ENCODE data around the gene SMPD1.
"Not testable (repeated sequence)": the region's sequence is repeated elsewhere in the genome, so short reads cannot be mapped to it uniquely, and the experiment has no call there.

SMPD1 gene

GRCh38 chr11:6390718-6391469 lies 620 bp downstream of the SMPD1 start:
- no peak for DNase-seq

GRCh38 chr11:6391537-6392134 lies 1.4 kb downstream of the SMPD1 start:
- no peak for DNase-seq

- not testable (repeated sequence) for DNase-seq
These were observed 2.0 kb downstream of the SMPD1 start for GRCh38 chr11:6392251-6392650.

GRCh38 chr11:6393989-6394670 lies 3.9 kb downstream of the SMPD1 start:
- DNase-seq = no peak

- DNase-seq = no peak
These were observed 5.3 kb downstream of the SMPD1 start for GRCh38 chr11:6395470-6396060.

- DNase-seq = no peak
These were observed 6.9 kb downstream of the SMPD1 start for GRCh38 chr11:6397156-6397555.

- DNase-seq = no peak
These were observed 7.4 kb downstream of the SMPD1 start for GRCh38 chr11:6397636-6398035.

- DNase-seq = no peak
These were observed 10.4 kb downstream of the SMPD1 start for GRCh38 chr11:6400431-6401345.

- no peak for DNase-seq
These were observed 11.2 kb downstream of the SMPD1 start for GRCh38 chr11:6401464-6401863.

GRCh38 chr11:6402061-6402470 lies 11.8 kb downstream of the SMPD1 start:
- no peak for DNase-seq

GRCh38 chr11:6402561-6402981 lies 12.3 kb downstream of the SMPD1 start:
- peak; percentile 33 for DNase-seq

- DNase-seq = no peak
These were observed 13.3 kb downstream of the SMPD1 start for GRCh38 chr11:6403539-6403938.

- DNase-seq = no peak
These were observed 14.2 kb downstream of the SMPD1 start for GRCh38 chr11:6404342-6405051.

GRCh38 chr11:6405052-6405667 lies 14.9 kb downstream of the SMPD1 start:
- DNase-seq = no peak

GRCh38 chr11:6405846-6406245 lies 15.6 kb downstream of the SMPD1 start:
- no peak for DNase-seq

- no peak for DNase-seq
These were observed 16.1 kb downstream of the SMPD1 start for GRCh38 chr11:6406370-6406769.

GRCh38 chr11:6410695-6411430 lies 20.6 kb downstream of the SMPD1 start:
- no peak for DNase-seq

- DNase-seq = no peak
These were observed 21.3 kb downstream of the SMPD1 start for GRCh38 chr11:6411594-6412031.

- DNase-seq = peak; percentile 58
These were observed 23.5 kb downstream of the SMPD1 start for GRCh38 chr11:6413791-6414201.

- DNase-seq = no peak
These were observed 24.6 kb downstream of the SMPD1 start for GRCh38 chr11:6414874-6415328.

Data from stimulated activated CD4-positive, alpha-beta T cell treated with anti-CD3 and anti-CD28 coated beads, Interleukin-12 subunit alpha, Interleukin-12 subunit beta, amount 100 ng/mL, for 4 hours (primary cell).